HCT116 (cell line): ENCODE data around the gene RAB21. TPM values are rescaled to one million over a fixed set of nuclear protein-coding genes. Genes with fewer than 3 reads are reported as not detected.
A peak's percentile ranks its signal among the peaks of the same experiment; 100 is the strongest.

Experiments
- ATAC-seq: fragments of 200-7000 bp; cut with Tn5 transposase; 2 replicates; pipeline ENCODE4 v1.9.1; 2020; ENCODE audit warnings: mild to moderate bottlenecking, moderate library complexity
- BruUV-seq: library from RNA; stranded (reverse); fragments of 400-500 nt; replicated peaks from 2 replicates; lab custom pipeline; 2021; lab: Mats Ljungman, UMichigan
- CTCF ChIA-PET: fragments of 300-600 bp; sonication (Branson Sonifier 250); formaldehyde crosslinking; loops from one replicate; lab custom pipeline; 2021; ENCODE audit warnings: antibody characterized with exemption; lab: Charles Lee
- POLR2A ChIA-PET: fragments of 300-600, 350-600 bp; sonication (Branson Sonifier 250); formaldehyde crosslinking; loops from one replicate; lab custom pipeline; 2021; ENCODE audit warnings: antibody characterized with exemption; lab: Charles Lee
- RAD21 ChIA-PET, 2 experiments: fragments of 300-600 bp; sonication (Branson Sonifier 250); formaldehyde crosslinking; loops; one replicate each; lab custom pipeline; 2023; ENCODE audit warnings: low total read pairs in 2 of 2; ENCODE audit not compliant: uncharacterized antibody in 2 of 2, unreplicated experiment in 2 of 2, low non-redundant PET in 1 of 2; lab: Charles Lee
- DNase-seq: peaks from one replicate; pipeline ENCODE4 v3.0.0-alpha.2; 2010; ENCODE audit warnings: low read depth, low spot score
- H2AFZ ChIP-seq: fragments of 200-600 bp; shearing (Covaris generic), sonication (generic); 2 replicates; pipeline ENCODE4 v1.6.1; 2017; ENCODE audit warnings: low read depth, mixed run types, mixed read lengths, antibody characterized with exemption, low read length; ENCODE audit not compliant: poor library complexity, severe bottlenecking
- H3K27ac ChIP-seq: 2 replicates; pipeline ENCODE4 v1.5.1; 2012; ENCODE audit warnings: low read depth, low read length
- H3K27me3 ChIP-seq: fragments of 200-600 bp; sonication (generic); 2 replicates; pipeline ENCODE4 v1.6.1; 2016; ENCODE audit warnings: mixed run types, low read length, mixed read lengths; ENCODE audit not compliant: insufficient read depth
- H3K36me3 ChIP-seq, 2 experiments: fragments of 200-500 bp in 1 of 2; fragments of 200-600 bp in 1 of 2; sonication (Bioruptor generic) in 1 of 2; sonication (generic) in 1 of 2; 2 replicates each; pipeline versions ENCODE4 v1.5.1 to v1.6.1; 2014 to 2016; ENCODE audit warnings: low read length in 2 of 2, inconsistent platforms in 1 of 2, mixed read lengths in 1 of 2, mixed run types in 1 of 2; ENCODE audit not compliant: insufficient read depth in 2 of 2, control insufficient read depth in 1 of 2
- H3K4me1 ChIP-seq, 2 experiments: fragments of 200-600 bp in 1 of 2; sonication (generic) in 1 of 2; 2 replicates each; pipeline versions ENCODE4 v1.5.1 to v1.6.1; 2012 to 2017; ENCODE audit warnings: low read length in 2 of 2, inconsistent platforms in 1 of 2, mild to moderate bottlenecking in 1 of 2, mixed read lengths in 1 of 2, mixed run types in 1 of 2, moderate library complexity in 1 of 2; ENCODE audit not compliant: insufficient read depth in 2 of 2, control insufficient read depth in 1 of 2
- H3K4me2 ChIP-seq: fragments of 200-600 bp; sonication (generic); 2 replicates; pipeline ENCODE4 v1.6.1; 2017; ENCODE audit warnings: mixed run types, low read length, mixed read lengths
- H3K4me3 ChIP-seq, 2 experiments: fragments of 200-600 bp in 1 of 2; sonication (generic) in 1 of 2; replicated peaks in 1 of 2; 2 replicates each; pipeline ENCODE4 v1.5.1; 2011 to 2016; ENCODE audit warnings: low read length in 2 of 2, control low read depth in 1 of 2, low read depth in 1 of 2, mild to moderate bottlenecking in 1 of 2, mixed read lengths in 1 of 2, mixed run types in 1 of 2
- H3K79me2 ChIP-seq: fragments of 200-600 bp; sonication (generic); 2 replicates; pipeline ENCODE4 v1.6.1; 2017; ENCODE audit warnings: mild to moderate bottlenecking, mixed run types, low read length, moderate library complexity, mixed read lengths; ENCODE audit not compliant: insufficient read depth
- H3K9ac ChIP-seq: fragments of 200-600 bp; sonication (generic); 2 replicates; pipeline ENCODE4 v1.6.1; 2016; ENCODE audit warnings: low read length, mixed read lengths
- H3K9me2 ChIP-seq: fragments of 200-600 bp; sonication (generic), shearing (Covaris generic); 2 replicates; pipeline ENCODE4 v1.6.1; 2017; ENCODE audit warnings: mixed run types, mild to moderate bottlenecking, moderate library complexity; ENCODE audit not compliant: insufficient read depth
- H3K9me3 ChIP-seq, 2 experiments: fragments of 200-500 bp in 1 of 2; fragments of 200-600 bp in 1 of 2; sonication (Bioruptor generic) in 1 of 2; sonication (generic) in 1 of 2; 2 replicates each; pipeline ENCODE4 v1.6.1; 2014 to 2017; ENCODE audit warnings: low read length in 2 of 2, mixed read lengths in 2 of 2, inconsistent platforms in 1 of 2, low read depth in 1 of 2, mild to moderate bottlenecking in 1 of 2, mixed run types in 1 of 2, moderate library complexity in 1 of 2; ENCODE audit not compliant: control insufficient read depth in 1 of 2, insufficient read depth in 1 of 2
- H4K20me1 ChIP-seq: fragments of 200-600 bp; sonication (generic), shearing (Covaris generic); 2 replicates; pipeline ENCODE4 v1.6.1; 2017; ENCODE audit warnings: mixed run types, mild to moderate bottlenecking, moderate library complexity; ENCODE audit not compliant: insufficient read depth
- EGR1 ChIP-seq: IDR thresholded peaks from 2 replicates; pipeline ENCODE4 v1.6.1; 2012; ENCODE audit warnings: low read depth
- ELF1 ChIP-seq: IDR thresholded peaks from 2 replicates; pipeline ENCODE4 v1.6.1; 2012; ENCODE audit warnings: low read depth, borderline replicate concordance
- EZH2 ChIP-seq: fragments of 200-600 bp; sonication (generic); IDR thresholded peaks from 2 replicates; pipeline ENCODE4 v1.6.1; 2017; ENCODE audit warnings: antibody characterized with exemption, mixed run types
- FOSL1 ChIP-seq: IDR thresholded peaks from 2 replicates; pipeline ENCODE4 v1.6.1; 2012; ENCODE audit warnings: low read depth
- JUND ChIP-seq: IDR thresholded peaks from 2 replicates; pipeline ENCODE4 v1.6.1; 2012
- POLR2A ChIP-seq: IDR thresholded peaks from 2 replicates; pipeline ENCODE4 v1.7.0; 2011; ENCODE audit warnings: borderline replicate concordance; ENCODE audit not compliant: insufficient read depth, insufficient read length; ENCODE audit errors: extremely low read depth
- RAD21 ChIP-seq: IDR thresholded peaks from 2 replicates; pipeline ENCODE4 v1.6.1; 2012; ENCODE audit warnings: low read depth, mild to moderate bottlenecking
- SIN3A ChIP-seq: IDR thresholded peaks from 2 replicates; pipeline ENCODE4 v1.6.1; 2012; ENCODE audit warnings: low read depth
- ZNF274 ChIP-seq: fragments of 200-500 bp; sonication (Bioruptor generic); IDR thresholded peaks from 2 replicates; pipeline ENCODE4 v1.6.1; 2014; ENCODE audit warnings: mild to moderate bottlenecking, low read depth, low read length, inconsistent platforms
- intact Hi-C: fragments of 100-400 bp; cut with micrococcal nuclease; formaldehyde crosslinking; loops from 2 replicates; pipeline ENCODE4 v1.10.0; 2022
- total RNA-seq: library from RNA; stranded (reverse); gene quantifications from one replicate; pipeline ENCODE4 v1.2.1, GENCODE V29; 2021; ENCODE audit not compliant: unreplicated experiment
- TF ChIP-seq, protein P1 (sequence below): IDR thresholded peaks from 2 replicates; pipeline ENCODE4 v1.6.1; 2012; ENCODE audit warnings: low read depth
- TF ChIP-seq, protein P2 (sequence below): IDR thresholded peaks from 2 replicates; pipeline ENCODE4 v1.6.1; 2011; ENCODE audit warnings: mild to moderate bottlenecking, low read length, moderate library complexity; ENCODE audit not compliant: insufficient replicate concordance; ENCODE audit errors: extremely low read depth

Gene RAB21
- total RNA-seq, 1 experiment from 2014 or later, result 57.1 TPM

DNA sequence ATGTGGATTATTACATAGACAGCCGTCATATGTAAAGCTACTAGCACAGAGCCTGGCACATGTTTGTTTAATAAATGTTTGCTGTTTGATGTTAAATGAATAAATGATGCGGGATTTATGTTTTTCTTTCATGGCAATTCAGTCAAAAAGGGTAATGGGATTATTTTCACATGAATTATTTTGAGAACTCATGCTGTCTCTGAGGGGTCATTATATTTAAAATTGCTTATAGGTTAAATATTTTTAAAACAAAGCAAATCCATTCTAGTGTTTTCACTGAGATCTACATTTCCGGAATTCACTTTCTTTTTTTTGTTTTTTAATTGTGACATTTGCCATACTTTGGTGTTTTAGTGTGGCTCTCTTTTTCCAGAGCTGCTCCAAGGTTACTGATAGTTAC is 5.3 kb downstream of the RAB21 start:
- Histone ChIP-seq H3K79me2 (peaks cover 100% of the 10 kb centered on the region), H3K36me3 (peaks cover 0 to 21% of the 10 kb centered on the region in 2 experiments; a peak in 2 of 4 replicates), H3K27me3 (no peaks in the 10 kb centered on the region), H3K9me2 (no peaks in the 10 kb centered on the region), H3K4me1 (peaks cover 3 to 8% of the 10 kb centered on the region in 2 experiments; a peak in 3 of 4 replicates), H3K9me3 (peaks cover 0 to 12% of the 10 kb centered on the region in 2 experiments; a peak in 1 of 4 replicates), H3K4me2 (no peak overlapping the region), H3K9ac (no peak overlapping the region), H3K4me3 (no peak overlapping the region), H3K27ac (no peak overlapping the region), H4K20me1 (peaks cover 4% of the 10 kb centered on the region; the same call in 1 of the 2 replicates), H2AFZ (no peak overlapping the region)
- POLR2A ChIA-PET, result no interaction called here
- TF ChIP-seq ELF1 (no peak), ZNF274 (peak; percentile 68), POLR2A (no peak), EZH2 (no peak)
- DNase-seq (no peak), ATAC-seq (no peak)
- no TSS peak for BruUV-seq
- CTCF ChIA-PET, result interaction anchor here (1.4 kb wide), 1 partner anchor 13 kb away, joined by 3 read pairs; no protein-coding TSS in a partner anchor
- RAD21 ChIA-PET, result no interaction called here
- intact Hi-C loops, result no loop called here

DNA sequence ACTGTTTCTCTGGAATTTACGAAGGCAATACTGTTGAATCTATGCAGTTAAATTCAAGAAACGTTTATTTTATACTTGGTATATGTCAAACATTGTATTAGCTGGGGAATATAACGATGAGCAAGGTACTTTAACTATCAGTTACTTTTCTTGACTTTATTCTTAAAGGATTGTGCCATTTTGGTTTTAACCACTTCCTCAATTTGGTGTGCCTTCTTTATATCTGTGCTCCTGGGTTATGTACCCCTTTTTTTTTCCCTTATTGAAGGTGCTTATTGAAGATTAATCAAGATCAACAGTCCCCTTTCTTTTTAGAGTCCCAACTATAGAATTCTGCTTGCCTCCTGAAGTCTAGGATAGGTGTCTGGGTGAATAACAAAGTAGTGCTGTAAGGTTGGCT is 5.8 kb downstream of the RAB21 start:
- Histone ChIP-seq H3K79me2 (peaks cover 100% of the 10 kb centered on the region), H3K9me3 (peaks cover 0 to 12% of the 10 kb centered on the region in 2 experiments; a peak in 1 of 4 replicates), H2AFZ (no peak overlapping the region), H3K4me2 (no peak overlapping the region), H3K4me3 (no peak overlapping the region), H3K27ac (no peak overlapping the region), H3K4me1 (peaks cover 3 to 8% of the 10 kb centered on the region in 2 experiments; a peak in 3 of 4 replicates), H4K20me1 (peaks cover 7% of the 10 kb centered on the region; the same call in 1 of the 2 replicates), H3K36me3 (peaks cover 0 to 21% of the 10 kb centered on the region in 2 experiments; a peak in 2 of 4 replicates), H3K9ac (no peak overlapping the region), H3K27me3 (no peaks in the 10 kb centered on the region), H3K9me2 (no peaks in the 10 kb centered on the region)
- no peak for DNase-seq
- TF ChIP-seq, protein P1, sequence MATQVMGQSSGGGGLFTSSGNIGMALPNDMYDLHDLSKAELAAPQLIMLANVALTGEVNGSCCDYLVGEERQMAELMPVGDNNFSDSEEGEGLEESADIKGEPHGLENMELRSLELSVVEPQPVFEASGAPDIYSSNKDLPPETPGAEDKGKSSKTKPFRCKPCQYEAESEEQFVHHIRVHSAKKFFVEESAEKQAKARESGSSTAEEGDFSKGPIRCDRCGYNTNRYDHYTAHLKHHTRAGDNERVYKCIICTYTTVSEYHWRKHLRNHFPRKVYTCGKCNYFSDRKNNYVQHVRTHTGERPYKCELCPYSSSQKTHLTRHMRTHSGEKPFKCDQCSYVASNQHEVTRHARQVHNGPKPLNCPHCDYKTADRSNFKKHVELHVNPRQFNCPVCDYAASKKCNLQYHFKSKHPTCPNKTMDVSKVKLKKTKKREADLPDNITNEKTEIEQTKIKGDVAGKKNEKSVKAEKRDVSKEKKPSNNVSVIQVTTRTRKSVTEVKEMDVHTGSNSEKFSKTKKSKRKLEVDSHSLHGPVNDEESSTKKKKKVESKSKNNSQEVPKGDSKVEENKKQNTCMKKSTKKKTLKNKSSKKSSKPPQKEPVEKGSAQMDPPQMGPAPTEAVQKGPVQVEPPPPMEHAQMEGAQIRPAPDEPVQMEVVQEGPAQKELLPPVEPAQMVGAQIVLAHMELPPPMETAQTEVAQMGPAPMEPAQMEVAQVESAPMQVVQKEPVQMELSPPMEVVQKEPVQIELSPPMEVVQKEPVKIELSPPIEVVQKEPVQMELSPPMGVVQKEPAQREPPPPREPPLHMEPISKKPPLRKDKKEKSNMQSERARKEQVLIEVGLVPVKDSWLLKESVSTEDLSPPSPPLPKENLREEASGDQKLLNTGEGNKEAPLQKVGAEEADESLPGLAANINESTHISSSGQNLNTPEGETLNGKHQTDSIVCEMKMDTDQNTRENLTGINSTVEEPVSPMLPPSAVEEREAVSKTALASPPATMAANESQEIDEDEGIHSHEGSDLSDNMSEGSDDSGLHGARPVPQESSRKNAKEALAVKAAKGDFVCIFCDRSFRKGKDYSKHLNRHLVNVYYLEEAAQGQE, result no peak
- no peak for TF ChIP-seq ELF1
- no peak for TF ChIP-seq JUND
- no peak for TF ChIP-seq SIN3A
- no peak for TF ChIP-seq RAD21
- TF ChIP-seq, protein P2, sequence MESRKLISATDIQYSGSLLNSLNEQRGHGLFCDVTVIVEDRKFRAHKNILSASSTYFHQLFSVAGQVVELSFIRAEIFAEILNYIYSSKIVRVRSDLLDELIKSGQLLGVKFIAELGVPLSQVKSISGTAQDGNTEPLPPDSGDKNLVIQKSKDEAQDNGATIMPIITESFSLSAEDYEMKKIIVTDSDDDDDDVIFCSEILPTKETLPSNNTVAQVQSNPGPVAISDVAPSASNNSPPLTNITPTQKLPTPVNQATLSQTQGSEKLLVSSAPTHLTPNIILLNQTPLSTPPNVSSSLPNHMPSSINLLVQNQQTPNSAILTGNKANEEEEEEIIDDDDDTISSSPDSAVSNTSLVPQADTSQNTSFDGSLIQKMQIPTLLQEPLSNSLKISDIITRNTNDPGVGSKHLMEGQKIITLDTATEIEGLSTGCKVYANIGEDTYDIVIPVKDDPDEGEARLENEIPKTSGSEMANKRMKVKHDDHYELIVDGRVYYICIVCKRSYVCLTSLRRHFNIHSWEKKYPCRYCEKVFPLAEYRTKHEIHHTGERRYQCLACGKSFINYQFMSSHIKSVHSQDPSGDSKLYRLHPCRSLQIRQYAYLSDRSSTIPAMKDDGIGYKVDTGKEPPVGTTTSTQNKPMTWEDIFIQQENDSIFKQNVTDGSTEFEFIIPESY, result no peak
- TF ChIP-seq FOSL1, result no peak
- TF ChIP-seq ZNF274, result no peak
- TF ChIP-seq EGR1, result no peak
- ChIA-PET RAD21 (no interaction called here), CTCF (interaction anchor here (1.4 kb wide), 1 partner anchor 13 kb away, joined by 3 read pairs; no protein-coding TSS in a partner anchor), POLR2A (no interaction called here)
- intact Hi-C loops, result no loop called here
- BruUV-seq, result no TSS peak
- ATAC-seq, result no peak
